ENCODE results near the gene HBA2. TPM values are rescaled to one million over a fixed set of nuclear protein-coding genes. Genes with fewer than 3 reads are reported as not detected.

Gene HBA2
- total and polyA plus RNA-seq, 2 of the 4 experiments (the other 2 are of a cell fraction), result not detected

DNA sequence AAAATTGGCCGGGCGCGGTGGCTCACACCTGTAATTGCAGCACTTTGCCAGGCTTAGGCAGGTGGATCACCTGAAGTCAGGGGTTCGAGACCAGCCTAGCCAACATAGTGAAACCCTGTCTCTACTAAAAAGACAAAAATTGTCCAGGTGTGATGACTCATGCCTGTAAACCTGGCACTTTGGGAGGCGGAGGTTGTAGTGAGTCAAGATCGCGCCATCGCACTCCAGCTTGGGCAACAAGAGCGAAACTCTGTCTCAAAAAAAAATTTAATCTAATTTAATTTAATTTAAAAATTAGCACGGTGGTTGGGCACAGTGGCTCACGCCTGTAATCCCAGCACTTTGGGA is 6.0 kb downstream of the HBA2 start:
- Histone ChIP-seq H4K8ac (ENCODE audit: low read depth in 2 of 2, low read length in 2 of 2) (no peak overlapping the region), H4K91ac (ENCODE audit: insufficient read depth, low read depth, low read length) (no peak overlapping the region), H2BK5ac (ENCODE audit: low read depth, low read length, poor library complexity, severe bottlenecking) (no peak overlapping the region), H3K4ac (ENCODE audit: low read depth, low read length) (no peak overlapping the region), H2BK120ac (ENCODE audit: low read depth, low read length) (no peak overlapping the region), H4K5ac (ENCODE audit: low read depth, low read length) (no peak overlapping the region), H3K79me1 (ENCODE audit: low read depth in 1 of 2, low read length in 2 of 2) (no peaks in the 10 kb centered on the region), H3K36me3 (ENCODE audit: control insufficient read depth, insufficient read depth, low read length) (no peaks in the 10 kb centered on the region), H3K4me1 (ENCODE audit: control insufficient read depth, insufficient read depth, low read length) (peaks cover 5% of the 10 kb centered on the region; the same call in 1 of the 2 replicates), H2BK15ac (ENCODE audit: low read depth, low read length) (no peak overlapping the region), H2AFZ (replicated peaks; ENCODE audit: low read length, poor library complexity) (no peak overlapping the region), H3K14ac (replicated peaks; ENCODE audit: low read depth, low read length) (no peak overlapping the region), H3K9me3 (ENCODE audit: control insufficient read depth, insufficient read depth, low read length) (0 out of 2 replicates have a peak, but pooled peaks cover 2% of the 10 kb centered on the region), H3K4me3 (ENCODE audit: insufficient read depth, low read depth, low read length) (no peak overlapping the region), H3K18ac (ENCODE audit: low read depth, low read length) (no peak overlapping the region), H2BK20ac (ENCODE audit: low read depth, low read length) (no peak overlapping the region), H2AK9ac (replicated peaks; ENCODE audit: low read depth, low read length, poor library complexity) (no peak overlapping the region), H3K4me2 (ENCODE audit: low read depth, low read length) (no peak overlapping the region), H4K20me1 (ENCODE audit: insufficient read depth, low read length) (peaks cover 18% of the 10 kb centered on the region), H3K23ac (ENCODE audit: low read depth, low read length) (no peak overlapping the region), H2AK5ac (ENCODE audit: low read depth, low read length) (no peak overlapping the region), H3K9ac (ENCODE audit: low read depth, low read length) (no peak overlapping the region), H3K56ac (ENCODE audit: extremely low read depth, insufficient read depth, low read length) (no peak overlapping the region), H3K9me1 (ENCODE audit: insufficient read depth, low read length) (no peaks in the 10 kb centered on the region), H3K27ac (ENCODE audit: insufficient read depth, low read length) (no peak overlapping the region), H3K27me3 (ENCODE audit: control insufficient read depth, insufficient read depth, low read length) (peaks cover 40% of the 10 kb centered on the region)
- DNase-seq (no peak), ATAC-seq (ENCODE audit: low read depth) (no peak)
- POLR2A ChIA-PET (ENCODE audit: unreplicated experiment), result no interaction called here
- TF ChIP-seq, protein P1, sequence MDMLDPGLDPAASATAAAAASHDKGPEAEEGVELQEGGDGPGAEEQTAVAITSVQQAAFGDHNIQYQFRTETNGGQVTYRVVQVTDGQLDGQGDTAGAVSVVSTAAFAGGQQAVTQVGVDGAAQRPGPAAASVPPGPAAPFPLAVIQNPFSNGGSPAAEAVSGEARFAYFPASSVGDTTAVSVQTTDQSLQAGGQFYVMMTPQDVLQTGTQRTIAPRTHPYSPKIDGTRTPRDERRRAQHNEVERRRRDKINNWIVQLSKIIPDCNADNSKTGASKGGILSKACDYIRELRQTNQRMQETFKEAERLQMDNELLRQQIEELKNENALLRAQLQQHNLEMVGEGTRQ (IDR thresholded peaks at IDR 0.05; ENCODE audit: low read depth, low read length), result no peak
- no peak for TF ChIP-seq CEBPB (IDR thresholded peaks at IDR 0.05; ENCODE audit: low read depth, low read length)
- no peak for TF ChIP-seq RAD21 (IDR thresholded peaks at IDR 0.05; ENCODE audit: low read length)
- TF ChIP-seq MAFK (IDR thresholded peaks at IDR 0.05; ENCODE audit: low read depth, low read length), result no peak
- no peak for TF ChIP-seq CHD1 (IDR thresholded peaks at IDR 0.05; ENCODE audit: low read depth, low read length)
- no TSS peak for BruUV-seq (replicated peaks)
- WGBS, 2 experiments (ENCODE audit: extremely low coverage in 2 of 2, insufficient read length in 1 of 2), result no CpG with 5 or more reads among the region's 11 CpGs
- in situ Hi-C loops (cut with MboI; ENCODE audit: low sequenced_read_pairs), result no loop called here
- CTCF ChIA-PET, result no interaction called here
- intact Hi-C loops (cut with micrococcal nuclease), result no loop called here
- dilution Hi-C loops (cut with HindIII; ENCODE audit: low sequenced_read_pairs, unreplicated experiment), result no loop called here
